ENCODE measurements around the gene ANO1. TPM values are rescaled to one million over a fixed set of nuclear protein-coding genes. Genes with fewer than 3 reads are reported as not detected.

The ANO1 gene
- total RNA-seq, 1 experiment from 2014 or later: 41.7 TPM

- H3K4me2 ChIP-seq (ENCODE audit: low read length): no peak overlapping the region
- no peaks in the 10 kb centered on the region for H3K9me3 ChIP-seq (ENCODE audit: control insufficient read depth in 1 of 2, insufficient read depth in 1 of 2, low read depth in 1 of 2, low read length in 2 of 2)
- no peak overlapping the region for H3K9ac ChIP-seq (ENCODE audit: low read length)
- ChIA-PET RAD21 (ENCODE audit: low non-redundant PET in 1 of 2, low total read pairs in 2 of 2, uncharacterized antibody in 2 of 2, unreplicated experiment in 2 of 2) (no interaction called here), CTCF (no interaction called here), POLR2A (no interaction called here)
- H3K36me3 ChIP-seq (ENCODE audit: control insufficient read depth in 1 of 2, insufficient read depth in 2 of 2, low read length in 2 of 2): no peaks in the 10 kb centered on the region
- ATAC-seq (no peak), DNase-seq (ENCODE audit: low read depth, low spot score) (no peak)
- H3K27me3 ChIP-seq (ENCODE audit: insufficient read depth, low read length): no peaks in the 10 kb centered on the region
- no peak overlapping the region for H3K27ac ChIP-seq (ENCODE audit: low read depth, low read length)
- H3K4me1 ChIP-seq (ENCODE audit: control insufficient read depth in 1 of 2, insufficient read depth in 2 of 2, low read length in 2 of 2): peaks cover 16 to 23% of the 10 kb centered on the region in 2 experiments
- TF ChIP-seq ELF1 (IDR thresholded peaks at IDR 0.05; ENCODE audit: borderline replicate concordance, low read depth): no peak
- TF ChIP-seq SP1 (IDR thresholded peaks at IDR 0.05; ENCODE audit: low read depth): no peak
- TF ChIP-seq CEBPB (IDR thresholded peaks at IDR 0.05; ENCODE audit: low read depth): no peak
- no peak for TF ChIP-seq CBX3 (IDR thresholded peaks at IDR 0.05; ENCODE audit: low read depth)
- no peak for TF ChIP-seq FOSL1 (IDR thresholded peaks at IDR 0.05; ENCODE audit: low read depth)
- no peak for TF ChIP-seq ZNF274 (IDR thresholded peaks at IDR 0.05; ENCODE audit: low read depth, low read length)
- no peak for TF ChIP-seq EZH2phosphoT487 (IDR thresholded peaks at IDR 0.05; ENCODE audit: borderline replicate concordance)
- TF ChIP-seq RAD21 (IDR thresholded peaks at IDR 0.05; ENCODE audit: low read depth): no peak
- TF ChIP-seq ZBTB33 (IDR thresholded peaks at IDR 0.05; ENCODE audit: extremely low read depth, insufficient replicate concordance, low read length): no peak
- no peak for TF ChIP-seq CTCF (IDR thresholded peaks at IDR 0.05 in 2 of 3, conservative IDR thresholded peaks at IDR 0.05 in 1 of 3; ENCODE audit: borderline replicate concordance in 1 of 3, insufficient read depth in 1 of 3, low read depth in 2 of 3, low read length in 2 of 3)
- no peak for TF ChIP-seq YY1 (IDR thresholded peaks at IDR 0.05; ENCODE audit: extremely low read depth, insufficient replicate concordance, low read depth, low read length)
- no peak for TF ChIP-seq POLR2AphosphoS5 (IDR thresholded peaks at IDR 0.05; ENCODE audit: low read depth, low read length)
- TF ChIP-seq SRF (IDR thresholded peaks at IDR 0.05; ENCODE audit: low read depth): no peak
- no peak for TF ChIP-seq EZH2 (IDR thresholded peaks at IDR 0.05)
- TF ChIP-seq EGR1 (IDR thresholded peaks at IDR 0.05; ENCODE audit: low read depth): no peak
- intact Hi-C loops (cut with micrococcal nuclease): no loop called here
- BruUV-seq (replicated peaks): no TSS peak
- no peaks in the 10 kb centered on the region for H4K20me1 ChIP-seq (ENCODE audit: insufficient read depth)
- H3K9me2 ChIP-seq (ENCODE audit: insufficient read depth): no peaks in the 10 kb centered on the region
- no peak overlapping the region for H2AFZ ChIP-seq (ENCODE audit: low read depth, low read length, poor library complexity, severe bottlenecking)
- no peak overlapping the region for H3K4me3 ChIP-seq (replicated peaks in 1 of 2; ENCODE audit: low read depth in 1 of 2, low read length in 2 of 2)
- H3K79me2 ChIP-seq (ENCODE audit: insufficient read depth, low read length): no peaks in the 10 kb centered on the region
Observed at GRCh38 chr11:70072461-70072860, 5.7 kb upstream of the ANO1 start.

Data from HCT116 (cell line).